DMS 273 treated with DMSO at 0.1 percent for 48 hours (cell line): Measurements from ENCODE around the gene DOCK7.
"Not testable (repeated sequence)": the region's sequence is repeated elsewhere in the genome, so short reads cannot be mapped to it uniquely, and the experiment has no call there.

Experiments
- DNase-seq: peaks from one replicate; lab custom pipeline; 2025; lab: John Stamatoyannopoulos, UW

Gene DOCK7

DNA sequence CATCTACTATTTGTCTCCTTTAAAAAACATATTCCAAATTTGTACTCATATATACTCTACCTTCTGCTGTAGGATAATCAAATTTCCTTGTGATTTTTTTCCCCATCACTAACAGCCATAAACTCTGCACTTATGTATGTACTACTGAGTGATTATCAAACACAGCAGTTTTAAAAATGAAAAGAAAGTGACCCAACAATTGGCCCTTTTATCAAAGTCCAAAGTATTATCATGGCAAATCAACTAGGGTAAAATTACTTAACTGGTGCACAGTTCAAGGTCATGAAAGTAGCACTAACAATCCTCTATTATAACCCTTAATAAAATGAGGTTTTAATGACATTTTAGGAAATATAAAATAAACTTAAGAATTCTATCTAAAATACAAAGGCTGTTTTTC is 79.3 kb downstream of the DOCK7 start:
- DNase-seq, result no peak

DNA sequence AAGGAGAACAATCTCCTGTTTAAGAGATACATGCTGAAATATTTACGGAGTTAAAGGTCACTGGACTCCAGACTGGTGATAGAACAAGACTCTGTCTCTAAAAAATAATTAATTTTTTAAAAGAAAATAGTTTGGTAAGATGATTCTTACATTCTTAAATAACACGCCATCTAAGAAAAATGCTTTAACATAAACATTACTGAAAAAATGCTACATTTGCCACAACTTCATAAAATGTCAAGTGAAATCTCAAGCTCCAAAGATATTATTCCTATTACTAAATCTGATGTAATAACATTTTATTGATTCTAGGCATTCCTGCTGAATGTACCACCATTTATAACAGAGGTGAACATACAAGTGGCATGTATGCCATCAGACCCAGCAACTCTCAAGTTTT is 86.7 kb downstream of the DOCK7 start:
- DNase-seq, result no peak

DNA sequence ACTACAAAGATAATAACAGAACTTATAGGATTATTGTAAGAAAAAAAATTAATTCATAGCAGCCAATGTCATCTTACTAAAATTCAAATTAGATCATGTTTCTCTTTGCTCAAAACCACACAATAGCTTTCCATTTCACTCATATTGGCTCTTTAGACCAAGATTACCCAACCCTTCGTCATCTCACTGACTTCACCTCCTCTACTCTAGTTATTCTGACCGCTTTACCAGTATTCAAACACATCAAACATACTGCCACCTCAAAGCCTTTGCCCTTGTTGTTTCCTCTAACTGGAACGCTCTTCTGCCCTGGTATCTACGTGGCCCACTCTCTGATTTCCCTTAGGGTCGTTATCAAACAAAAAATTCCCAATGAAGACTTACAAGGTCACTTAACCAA is 89.1 kb downstream of the DOCK7 start:
- DNase-seq, result no peak

DNA sequence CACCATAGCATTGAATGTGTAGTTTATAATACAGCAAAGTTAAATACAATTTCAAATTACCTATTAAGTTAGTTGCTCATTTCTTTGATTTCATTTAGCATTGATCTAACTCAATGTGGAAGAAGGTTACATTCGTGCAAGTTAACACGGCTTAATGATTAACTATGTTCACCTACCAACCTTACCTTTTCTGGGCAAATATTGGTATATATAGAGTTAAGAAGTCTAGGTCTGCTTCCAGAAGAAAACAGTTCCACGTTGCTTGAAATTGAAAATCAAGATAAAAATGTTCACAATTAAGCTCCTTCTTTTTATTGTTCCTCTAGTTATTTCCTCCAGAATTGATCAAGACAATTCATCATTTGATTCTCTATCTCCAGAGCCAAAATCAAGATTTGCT is 90.9 kb downstream of the DOCK7 start, which contains the start of gene ANGPTL3:
ANGPTL3 (plus strand) TSS at position 240 of the 400 bp plus-strand sequence; CDS start at position 287, 47 bp downstream.
- DNase-seq, result no peak

DNA sequence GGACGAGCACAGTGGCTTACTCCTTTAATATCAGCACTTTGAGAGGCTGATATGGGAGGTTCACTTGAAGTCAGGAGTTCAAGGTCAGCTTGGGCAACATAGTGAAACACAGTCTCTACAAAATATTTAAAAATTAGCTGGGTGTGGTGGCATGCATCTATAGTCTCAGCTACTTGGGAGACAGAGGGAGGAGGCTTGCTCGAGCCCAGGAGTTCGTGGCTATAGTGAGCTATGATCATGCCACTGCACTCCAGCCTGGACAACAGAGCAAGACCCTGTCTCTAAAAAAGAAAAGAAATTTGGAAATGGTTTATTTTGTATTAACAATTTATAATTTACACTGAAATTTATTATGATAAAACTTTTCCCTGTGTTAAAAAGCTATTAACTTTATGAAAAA is 92.5 kb downstream of the DOCK7 start:
- no peak for DNase-seq

DNA sequence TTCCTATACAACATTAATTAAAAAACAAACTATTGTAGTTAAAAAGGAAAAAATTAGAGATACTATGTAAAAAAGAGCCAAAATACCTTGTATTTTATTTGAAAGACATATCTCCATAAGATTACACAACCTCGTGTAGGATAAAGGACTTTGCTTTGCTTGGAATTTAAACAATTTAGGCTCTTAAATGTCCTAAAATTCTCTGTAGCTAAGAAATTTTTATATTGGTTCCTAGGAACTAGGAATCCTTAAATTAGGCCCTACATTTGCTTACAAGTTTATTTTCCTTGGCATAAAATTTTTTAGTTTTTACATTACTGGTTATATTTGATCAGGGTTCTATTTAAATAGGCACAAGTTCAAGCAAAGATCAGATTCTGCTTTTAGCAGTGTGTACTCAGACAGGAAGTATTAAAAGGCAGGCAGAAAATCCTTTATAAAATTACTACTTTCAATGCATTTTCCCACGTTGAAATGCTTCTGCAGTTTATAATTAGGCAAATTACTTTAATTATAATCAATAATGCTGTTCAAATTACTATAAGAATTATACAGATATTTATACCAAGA is 94.3 kb downstream of the DOCK7 start:
- no peak for DNase-seq

DNA sequence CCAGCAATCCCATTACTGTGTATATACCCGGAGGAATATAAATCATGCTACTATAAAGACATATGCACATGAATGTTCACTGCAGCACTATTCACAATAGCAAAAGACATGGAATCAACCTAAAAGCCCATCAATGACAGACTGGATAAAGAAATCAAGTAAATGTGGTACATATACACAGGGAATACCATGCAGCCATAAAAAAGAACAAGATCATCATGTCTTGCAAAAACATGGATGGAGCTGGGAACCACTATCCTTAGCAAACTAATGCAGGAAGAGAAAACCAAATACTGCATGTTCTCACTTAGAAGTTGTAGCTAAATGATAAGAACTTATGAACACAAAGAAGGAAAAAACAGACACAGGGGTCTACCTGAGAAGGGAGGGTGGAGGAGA is 97.2 kb downstream of the DOCK7 start:
- no peak for DNase-seq

DNA sequence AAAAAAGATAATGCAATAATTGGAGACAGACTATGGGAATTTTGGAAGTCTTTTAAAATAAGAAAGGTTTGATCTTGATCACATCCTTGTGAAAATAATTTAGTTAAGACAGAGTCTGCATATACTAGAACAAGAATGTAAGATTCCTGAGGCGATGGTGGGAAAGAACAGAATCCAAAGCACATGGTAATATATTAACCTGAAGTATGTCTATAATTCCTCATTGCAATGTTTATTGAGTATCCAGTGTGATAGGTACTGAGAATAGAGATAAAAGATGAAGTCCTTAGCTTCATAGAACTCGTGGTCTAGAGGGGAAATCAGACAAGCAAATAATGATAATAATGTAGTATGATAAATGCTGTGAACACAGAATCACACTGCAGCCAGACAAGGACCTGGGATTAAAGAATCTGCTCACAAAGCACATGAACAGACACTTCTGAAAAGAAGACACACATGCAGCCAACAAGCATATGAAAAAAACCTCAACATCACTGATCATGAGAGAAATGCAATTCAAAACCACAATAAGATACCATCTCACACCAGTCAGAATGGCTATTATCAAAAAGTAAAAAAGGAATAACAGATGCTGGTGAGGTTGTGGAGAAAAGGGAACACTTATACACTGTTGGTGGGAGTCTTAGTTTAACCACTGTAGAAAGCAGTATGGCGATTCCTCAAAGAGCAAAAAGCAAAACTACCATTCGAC is 97.8 kb downstream of the DOCK7 start:
- no peak for DNase-seq

DNA sequence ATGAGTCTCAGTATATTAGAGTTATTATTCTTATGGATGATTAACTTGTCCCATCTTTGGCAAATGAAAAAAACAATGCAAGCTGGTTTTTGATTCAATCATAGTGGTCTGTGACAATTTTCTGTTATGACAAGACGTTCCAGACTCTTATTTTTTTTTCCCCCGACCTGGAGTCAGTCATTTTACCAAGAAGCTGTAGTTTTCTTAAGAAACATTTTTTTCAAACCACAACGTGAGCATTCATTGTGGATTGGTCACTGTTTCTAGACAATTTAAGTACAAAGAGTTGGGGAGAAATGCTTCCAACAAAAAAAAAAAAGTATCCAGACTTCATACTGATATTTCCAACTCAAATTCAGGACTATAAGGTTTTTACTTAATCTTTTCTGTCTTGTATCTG is 98.9 kb downstream of the DOCK7 start:
- DNase-seq, result no peak

DNA sequence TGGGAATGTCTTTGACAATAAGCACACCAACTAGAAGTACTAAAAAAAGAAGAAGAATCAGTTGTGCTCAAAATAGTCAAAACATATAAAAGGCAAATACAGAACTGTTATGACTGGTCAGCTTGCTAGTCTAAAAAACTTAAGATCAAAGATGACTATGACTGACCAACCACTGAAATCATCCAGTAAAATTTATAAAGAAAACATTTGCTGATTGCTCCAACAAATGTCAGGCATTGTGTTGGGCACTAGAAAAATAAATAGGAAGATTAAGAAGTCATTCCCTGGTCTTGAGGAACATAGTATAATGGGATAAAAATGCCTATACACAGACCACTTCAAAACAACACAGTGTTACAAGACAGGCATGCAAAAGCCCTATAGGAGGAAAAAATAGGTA is 100.2 kb downstream of the DOCK7 start:
- DNase-seq, result no peak

DNA sequence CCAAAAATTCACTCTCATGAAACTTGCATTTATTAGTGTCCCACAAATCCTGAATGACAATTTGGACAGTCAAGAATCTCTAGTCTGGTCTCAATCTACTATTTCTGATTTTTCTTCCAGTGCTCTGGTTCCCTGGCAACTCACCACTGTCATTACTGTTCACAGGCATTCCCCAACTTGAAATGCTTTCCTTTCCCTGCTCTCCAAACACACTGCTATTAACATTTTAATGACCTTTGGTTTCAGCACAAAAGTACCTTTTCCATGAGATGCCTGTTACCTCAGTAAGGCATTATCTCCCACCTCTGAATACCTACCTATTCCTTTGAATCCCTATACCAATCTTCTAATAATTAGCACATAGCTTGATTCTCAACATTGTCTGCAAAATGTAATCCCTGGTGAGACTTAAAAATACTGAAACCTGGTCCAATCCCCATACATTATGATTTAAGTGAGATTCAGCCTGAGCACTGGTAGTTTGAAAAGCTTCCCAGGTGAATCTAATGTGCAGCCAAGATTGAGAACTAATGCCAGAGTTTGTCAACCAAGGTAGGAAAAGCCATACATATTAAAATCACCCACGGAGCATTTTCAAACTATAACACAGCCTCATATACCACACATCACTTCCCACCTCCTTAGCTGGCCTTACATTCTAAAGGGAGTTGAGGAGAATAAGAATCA is 102.6 kb downstream of the DOCK7 start:
- no peak for DNase-seq

DNA sequence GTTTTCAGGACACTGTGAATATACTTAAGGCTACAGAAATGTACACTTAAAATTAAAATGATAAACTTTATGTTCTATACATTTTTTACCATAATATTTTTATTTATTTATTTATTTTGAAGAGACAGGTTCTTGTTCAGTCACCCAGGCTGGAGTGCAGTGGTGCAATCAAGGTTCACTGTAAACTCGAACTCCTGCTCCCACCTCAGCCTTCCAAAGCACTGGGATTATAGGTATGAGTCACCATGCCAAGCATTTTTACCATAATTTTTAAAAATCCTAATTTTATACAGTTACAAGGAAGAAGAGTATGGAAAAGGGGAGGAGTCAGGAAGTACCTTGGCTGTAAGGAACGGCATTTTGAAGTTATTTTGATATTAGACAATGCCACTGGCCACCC is 114.5 kb downstream of the DOCK7 start:
- DNase-seq, result no peak

DNA sequence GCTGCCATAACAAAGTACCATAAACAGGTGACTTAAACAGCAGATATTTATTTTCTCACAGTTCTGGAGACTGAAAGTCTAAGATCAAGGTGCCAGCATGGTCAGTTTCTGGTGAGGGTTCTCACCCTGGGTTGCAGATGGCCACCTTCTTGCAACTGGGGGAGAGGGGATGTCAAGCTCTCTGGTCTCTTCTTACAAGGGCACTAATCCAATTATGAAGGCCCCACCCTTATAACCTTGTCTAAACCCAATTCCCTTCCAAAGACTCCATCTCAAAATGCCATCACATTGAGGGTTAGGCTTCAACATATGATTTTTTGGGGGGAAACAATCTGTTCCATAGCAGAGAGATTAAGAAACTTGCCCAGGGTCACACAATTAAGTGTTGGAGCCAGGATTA is 115.7 kb downstream of the DOCK7 start:
- no peak for DNase-seq

DNA sequence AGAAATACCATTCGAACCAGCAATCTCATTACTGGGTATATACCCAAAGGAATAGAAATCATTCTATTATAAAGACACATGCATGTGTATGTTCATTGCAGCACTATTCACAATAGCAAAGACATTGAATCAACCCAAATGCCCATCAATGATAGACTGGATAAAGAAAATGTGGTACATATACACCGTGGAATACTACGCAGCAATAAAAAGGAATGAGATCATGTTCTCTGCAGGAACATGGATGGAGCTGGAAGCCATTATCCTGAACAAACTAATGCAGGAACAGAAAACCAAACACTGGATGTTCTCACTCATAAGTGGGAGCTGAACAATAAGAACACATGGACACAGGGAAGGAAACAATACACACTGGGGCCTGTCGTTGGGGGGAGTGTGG is 116.7 kb downstream of the DOCK7 start:
- DNase-seq, result not testable (repeated sequence)

DNA sequence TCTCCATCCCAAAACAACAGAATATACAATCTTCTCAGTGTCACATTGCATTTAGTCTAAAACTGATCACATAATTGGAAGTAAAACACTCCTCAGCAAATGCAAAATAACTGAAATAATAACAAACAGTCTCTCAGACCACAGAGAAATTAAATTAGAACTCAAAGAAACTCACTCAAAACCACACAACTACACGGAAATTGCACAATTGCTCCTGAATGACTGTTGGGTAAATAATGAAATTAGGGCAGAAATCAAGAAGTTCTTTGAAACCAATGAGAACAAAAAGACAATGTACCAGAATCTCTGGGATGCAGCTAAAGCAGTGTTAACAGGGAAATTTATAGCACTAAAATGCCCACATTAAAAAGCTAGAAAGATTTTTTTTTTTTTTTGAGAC is 120.3 kb downstream of the DOCK7 start:
- not testable (repeated sequence) for DNase-seq

DNA sequence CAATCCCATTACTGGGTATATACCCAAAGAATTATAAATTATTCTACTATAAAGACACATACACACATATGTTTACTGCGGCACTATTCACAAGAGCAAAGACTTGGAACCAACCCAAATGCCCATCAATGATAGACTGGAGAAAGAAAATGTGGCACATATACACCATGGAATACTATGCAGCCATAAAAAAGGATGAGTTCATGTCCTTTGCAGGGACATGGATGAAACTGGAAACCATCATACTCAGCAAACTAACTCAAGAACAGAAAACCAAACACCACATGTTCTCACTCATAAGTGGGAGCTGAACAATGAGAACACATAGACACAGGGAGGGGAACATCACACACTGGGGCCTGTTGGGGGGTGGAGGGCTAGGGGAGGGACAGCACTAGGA is 121.0 kb downstream of the DOCK7 start:
- DNase-seq, result not testable (repeated sequence)

DNA sequence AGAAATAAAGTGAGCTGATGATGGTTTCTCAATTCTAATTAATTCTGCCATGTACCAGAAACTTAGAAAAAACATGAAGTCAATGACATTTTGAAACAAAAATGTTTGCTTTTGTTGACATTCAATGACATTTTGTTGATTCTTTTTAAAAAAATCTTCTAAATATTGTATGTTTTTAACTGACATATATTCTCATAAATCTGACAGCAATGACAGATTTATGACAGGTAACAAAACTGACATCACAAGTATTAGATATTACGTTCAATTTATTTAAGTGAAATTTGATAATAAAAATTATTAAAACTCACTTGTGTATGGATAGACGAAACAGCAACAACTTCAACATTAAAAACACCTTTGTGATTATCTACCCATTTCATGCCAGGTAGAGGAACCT is 126.9 kb downstream of the DOCK7 start:
- DNase-seq, result no peak

DNA sequence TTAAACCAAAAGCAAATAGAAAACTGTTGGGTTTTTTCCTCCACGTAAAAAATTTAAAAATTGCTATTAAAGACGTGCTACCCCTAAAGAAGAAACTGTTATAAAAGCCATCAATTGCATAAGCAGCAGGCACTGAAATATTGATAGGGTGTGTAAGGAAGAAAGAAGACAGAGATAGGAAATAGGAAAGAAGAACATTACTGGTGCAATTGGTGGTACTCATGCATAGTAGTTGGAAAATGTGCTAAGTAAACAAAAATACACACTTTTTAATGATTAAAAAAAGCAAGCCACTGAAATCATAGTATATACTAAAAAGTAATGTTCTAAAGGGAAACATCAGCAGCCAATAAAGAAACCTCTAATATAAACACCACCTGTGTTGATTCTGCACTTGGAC is 143.6 kb downstream of the DOCK7 start:
- DNase-seq, result no peak

DNA sequence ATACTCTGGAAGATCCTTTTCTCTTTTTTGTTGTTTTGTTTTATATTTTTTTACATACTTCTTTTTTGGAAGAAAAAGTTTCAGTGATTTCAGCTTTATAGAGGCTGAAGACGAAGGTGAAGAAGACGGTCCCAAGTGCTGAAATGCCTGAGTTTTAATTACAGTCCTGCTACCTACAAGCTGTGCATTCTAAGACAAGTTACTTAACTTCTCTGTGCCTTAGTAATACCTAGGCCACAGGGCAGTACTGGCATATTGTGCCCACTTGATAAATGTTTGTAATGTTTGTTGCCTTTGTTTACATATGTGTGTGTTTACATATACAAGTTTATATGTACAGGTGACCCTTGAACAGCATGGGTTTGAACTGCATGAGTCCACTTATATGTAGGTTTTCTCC is 147.1 kb downstream of the DOCK7 start:
- no peak for DNase-seq

DNA sequence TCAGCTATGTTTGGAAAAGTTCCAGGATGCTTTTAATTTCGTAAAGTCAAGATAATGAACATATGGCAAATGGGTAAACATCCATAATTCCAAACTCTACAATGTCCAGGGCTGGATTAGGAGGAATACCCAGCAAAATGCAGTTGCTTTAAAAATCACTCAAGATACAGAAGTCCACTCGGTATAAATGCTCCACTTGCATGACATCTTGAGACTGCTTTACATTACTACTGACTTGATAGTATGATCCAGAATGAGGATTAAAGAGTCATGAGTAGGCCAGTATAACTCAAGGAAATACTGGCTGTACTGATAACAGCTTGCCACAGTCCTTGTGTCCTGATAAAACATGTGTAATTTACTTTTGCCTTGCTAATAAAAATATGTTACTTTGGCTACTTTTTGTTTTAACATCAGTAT is 149.1 kb downstream of the DOCK7 start:
- DNase-seq, result no peak

DNA sequence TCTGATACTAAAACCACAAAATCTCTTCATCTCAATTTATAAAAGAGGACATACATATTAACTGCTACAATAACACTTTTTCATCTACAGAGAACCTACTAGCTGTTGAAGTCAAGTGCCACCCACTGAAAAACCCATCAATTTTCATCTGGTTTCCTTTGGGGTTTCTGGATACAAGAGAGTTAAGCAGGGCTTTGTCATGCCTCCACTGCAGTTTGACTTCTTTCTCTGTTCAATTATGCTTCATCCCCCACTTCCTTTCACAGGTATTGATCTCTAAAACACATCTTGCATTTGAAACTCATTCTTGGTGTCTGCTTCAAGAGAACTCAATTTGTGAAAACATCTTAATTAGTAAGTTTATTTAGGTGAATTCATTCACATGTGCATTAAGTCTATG is 151.3 kb downstream of the DOCK7 start:
- DNase-seq, result no peak

DNA sequence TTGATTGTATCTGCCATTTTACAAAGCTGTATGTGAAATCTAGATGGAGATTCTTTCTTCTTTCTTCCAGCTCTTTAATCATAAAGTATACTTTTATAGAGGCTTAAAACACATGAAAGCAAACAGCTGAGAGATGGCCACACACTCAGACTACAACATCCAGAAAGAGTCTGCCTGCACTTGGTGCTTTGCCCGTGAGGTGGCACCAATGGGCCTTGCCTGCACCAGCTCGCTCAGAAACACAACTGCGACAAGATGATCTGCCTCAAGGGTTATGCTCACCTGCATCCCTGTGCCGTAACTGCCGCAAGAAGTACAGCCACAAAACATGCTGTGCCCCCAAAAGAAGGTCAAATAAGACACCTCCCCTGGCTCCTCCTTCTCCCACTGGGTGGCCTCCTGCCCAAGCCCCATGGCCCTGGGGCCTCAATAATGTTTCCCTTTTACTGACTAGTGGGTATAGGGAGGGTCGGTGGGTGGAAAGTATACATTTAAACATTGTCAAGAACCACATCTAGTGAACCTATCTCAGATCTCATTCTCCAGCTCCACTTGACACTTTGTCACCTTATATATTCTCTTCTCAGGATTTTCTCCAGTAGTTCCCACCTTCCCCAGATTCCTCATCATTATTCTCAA is 157.6 kb downstream of the DOCK7 start:
- DNase-seq, result no peak

DNA sequence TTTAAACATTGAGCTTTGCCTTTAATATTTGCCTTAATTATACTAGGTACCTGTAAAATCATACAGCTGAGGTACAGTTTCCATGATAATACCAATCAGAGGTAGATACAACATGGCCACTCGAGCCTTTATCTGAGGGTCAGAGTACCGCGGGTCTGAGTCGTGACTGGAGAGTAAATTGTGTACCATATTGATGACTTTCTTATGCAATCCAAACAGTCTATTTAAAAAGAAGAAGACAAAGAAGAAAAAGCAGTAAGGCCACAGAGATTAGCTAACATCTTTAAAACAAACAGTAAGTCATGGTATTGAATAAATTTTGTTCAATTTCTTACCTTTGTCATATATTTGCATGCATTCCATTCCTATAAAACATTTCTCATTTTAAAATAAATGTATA is 159.0 kb downstream of the DOCK7 start:
- DNase-seq, result no peak
